ENCODE measurements around the gene ODF2L. TPM values are rescaled to one million over a fixed set of nuclear protein-coding genes. Genes with fewer than 3 reads are reported as not detected.

The ODF2L gene
- total RNA-seq, 1 experiment from 2014 or later: 27.3 TPM

DNA sequence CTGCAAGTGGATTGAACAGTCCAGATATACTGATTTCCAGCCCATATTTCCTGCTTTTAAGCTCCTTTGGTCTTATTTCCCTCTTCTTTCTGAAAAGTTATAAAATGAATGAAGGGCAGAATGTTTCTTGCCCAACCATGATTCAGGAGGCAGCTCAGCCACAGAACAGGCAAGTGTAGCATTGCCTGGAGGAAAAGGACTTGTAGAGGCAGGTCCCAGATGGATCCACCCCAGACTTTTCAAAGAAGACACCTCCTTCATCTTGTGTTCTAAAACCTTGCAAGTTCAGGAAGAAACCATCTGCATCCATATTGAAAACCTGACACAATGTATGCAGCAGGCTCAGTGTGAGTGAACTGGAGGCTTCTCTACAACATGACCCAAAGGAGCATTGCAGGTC lies 27.8 kb upstream of the ODF2L start, which contains the start of gene CLCA2:
TSS of gene CLCA2 (plus strand) at position 299 of the 400 bp plus-strand sequence. CDS start at position 376, 77 bp downstream.
- H4K5ac ChIP-seq (ENCODE audit: insufficient read length, low read depth, low read length): no peak within 1 kb of the TSS
- no peak within 1 kb of the TSS for H2BK15ac ChIP-seq (ENCODE audit: low read depth, low read length)
- H3K14ac ChIP-seq (ENCODE audit: insufficient read depth, low read length): no peak within 1 kb of the TSS
- H2BK20ac ChIP-seq (ENCODE audit: low read depth, low read length, poor library complexity, severe bottlenecking): no peak within 1 kb of the TSS
- H4K8ac ChIP-seq (replicated peaks; ENCODE audit: insufficient read length, low read depth, low read length): no peak within 1 kb of the TSS
- H3K18ac ChIP-seq (ENCODE audit: insufficient read length, low read depth, low read length): no peak within 1 kb of the TSS
- Mint-ChIP-seq H3K9me3 (no peaks in the 10 kb centered on the region), H3K4me3 (no peak within 1 kb of the TSS), H3K4me1 (peaks cover 2 to 5% of the 10 kb centered on the region in 2 experiments), H3K36me3 (ENCODE audit: insufficient read depth in 1 of 3, low read depth in 3 of 3) (no peaks in the 10 kb centered on the region), H3K27me3 (ENCODE audit: low read depth) (no peaks in the 10 kb centered on the region; the same call in 1 of the 2 replicates), H3K27ac (peak within 1 kb of the TSS in 1 of 3 experiments; percentile 40; a peak in 1 of 7 replicates)
- no peaks in the 10 kb centered on the region for H3K23me2 ChIP-seq (ENCODE audit: insufficient read length, low read depth, low read length, poor library complexity, severe bottlenecking)
- H3K4ac ChIP-seq (ENCODE audit: low read depth, low read length): no peak within 1 kb of the TSS
- H3K79me1 ChIP-seq (ENCODE audit: insufficient read depth, low read depth, low read length, poor library complexity, severe bottlenecking): no peaks in the 10 kb centered on the region
- no peaks in the 10 kb centered on the region for H3K27me3 ChIP-seq (ENCODE audit: insufficient read depth, low read length)
- H3K27ac ChIP-seq (ENCODE audit: insufficient read length, low read depth, low read length): no peak within 1 kb of the TSS
- no peak within 1 kb of the TSS for H2AK5ac ChIP-seq (ENCODE audit: insufficient read length, low read length)
- no peak within 1 kb of the TSS for H2BK5ac ChIP-seq (ENCODE audit: insufficient read length, low read length)
- no peak within 1 kb of the TSS for H3K56ac ChIP-seq (ENCODE audit: insufficient read length, low read depth, low read length)
- H4K91ac ChIP-seq (ENCODE audit: insufficient read length, low read depth, low read length): no peak within 1 kb of the TSS
- H4K20me1 ChIP-seq (ENCODE audit: control insufficient read depth, insufficient read depth, insufficient read length): no peaks in the 10 kb centered on the region
- no peak for DNase-seq
- H3K4me2 ChIP-seq (ENCODE audit: insufficient read depth, insufficient read length, low read length): no peak within 1 kb of the TSS
- no peaks in the 10 kb centered on the region for H3K4me1 ChIP-seq (ENCODE audit: insufficient read depth, low read length)
- no peak within 1 kb of the TSS for H3T11ph ChIP-seq (ENCODE audit: low read length)
- H2AFZ ChIP-seq (ENCODE audit: low read length): no peak within 1 kb of the TSS
- no peak for TF ChIP-seq CTCF (conservative IDR thresholded peaks at IDR 0.05)
- no peak within 1 kb of the TSS for H2BK120ac ChIP-seq (ENCODE audit: low read depth, low read length, poor library complexity, severe bottlenecking)
- no peaks in the 10 kb centered on the region for H3K79me2 ChIP-seq (ENCODE audit: insufficient read depth, low read length)
- no peak within 1 kb of the TSS for H3K9ac ChIP-seq (ENCODE audit: extremely low read depth, insufficient read length, low read length)
- no peak within 1 kb of the TSS for H2BK12ac ChIP-seq (ENCODE audit: insufficient read length, low read depth, low read length)
- no peaks in the 10 kb centered on the region for H3K9me3 ChIP-seq (ENCODE audit: control insufficient read depth, low read depth, low read length)
- no peak within 1 kb of the TSS for H3K23ac ChIP-seq (ENCODE audit: insufficient read length, low read depth, low read length)
